Heart right ventricle (tissue), 16 donors: ENCODE data around the gene CEP112. TPM values are rescaled to one million over a fixed set of nuclear protein-coding genes. Genes with fewer than 3 reads are reported as not detected.

Experiments used
- ATAC-seq, 8 donors: fragments of 200-7000 bp; cut with Tn5 transposase; one replicate each; pipeline ENCODE4 v1.9.1; 2020; ENCODE audit warnings: mild to moderate bottlenecking in 8 of 8, moderate library complexity in 8 of 8, moderate number of reproducible peaks in 1 of 8
- DNase-seq, 2 donors: peaks; one replicate each; pipeline ENCODE4 v3.0.0-alpha.2; 2020
- H3K27ac ChIP-seq, 10 donors: fragments of 200-600 bp; sonication (generic) in 2 of 10; one replicate each; pipeline versions ENCODE4 v1.5.0 to v1.8.0; 2020 to 2022; ENCODE audit warnings: mild to moderate bottlenecking in 3 of 10
- H3K27me3 ChIP-seq, 7 donors: fragments of 200-600 bp; one replicate each; pipeline ENCODE4 v1.8.0; 2021 to 2022; ENCODE audit warnings: mild to moderate bottlenecking in 2 of 7
- H3K36me3 ChIP-seq, 9 donors: fragments of 200-600 bp; sonication (generic) in 1 of 9; one replicate each; pipeline versions ENCODE4 v1.5.0 to v1.8.0; 2020 to 2022; ENCODE audit warnings: mild to moderate bottlenecking in 2 of 9
- H3K4me1 ChIP-seq, 9 donors: fragments of 200-600 bp; sonication (generic) in 1 of 9; one replicate each; pipeline versions ENCODE4 v1.5.0 to v1.8.0; 2020 to 2022; ENCODE audit warnings: mild to moderate bottlenecking in 4 of 9
- H3K4me3 ChIP-seq, 10 donors: fragments of 200-600 bp; sonication (generic) in 2 of 10; one replicate each; pipeline versions ENCODE4 v1.5.0 to v1.8.0; 2020 to 2022; ENCODE audit warnings: mild to moderate bottlenecking in 7 of 10, moderate library complexity in 2 of 10
- H3K9me3 ChIP-seq, 11 donors: fragments of 200-600 bp in 10 of 11; sonication (generic) in 2 of 11; one replicate each; pipeline versions ENCODE4 v1.5.0 to v1.8.0; 2013 to 2022; ENCODE audit warnings: mild to moderate bottlenecking in 2 of 11, control low read depth in 1 of 11, moderate library complexity in 1 of 11
- CTCF ChIP-seq, 9 donors: fragments of 200-600 bp; sonication (generic) in 2 of 9; IDR thresholded peaks; one replicate each; pipeline versions ENCODE4 v1.5.0 to v1.8.0; 2021 to 2022; ENCODE audit warnings: antibody characterized with exemption in 9 of 9, mild to moderate bottlenecking in 5 of 9, moderate library complexity in 1 of 9
- WGBS, 2 donors: extraction: QIAGEN DNeasy Blood & Tissue Kit; methylation state at CpG; one replicate each; pipeline ENCODE4 v1.1.7; 2013; ENCODE audit warnings: inconsistent platforms in 1 of 2; 5-methylcytosine and 5-hydroxymethylcytosine counted together
- intact Hi-C, 10 donors: fragments of 100-400 bp; cut with DNase I; formaldehyde crosslinking; loops; one replicate each; pipeline versions ENCODE4 v1.11.1 to v1.14.2; 2022
- polyA plus RNA-seq, 2 donors: library from polyadenylated mRNA; stranded (reverse); fragments of 200-250 nt; gene quantifications; one replicate each; pipeline ENCODE4 v1.2.3, GENCODE V29; 2013
- total RNA-seq, 10 donors: library from RNA; stranded (reverse); fragmentation: NEBNext Ultra II Directional in 3 of 10; extraction: Animal tissue kit (Norgen Biotek cat#: 25700) in 3 of 10; gene quantifications; one replicate each; pipeline versions ENCODE4 v1.2.1 to v1.2.4, GENCODE V29; 2021 to 2023
- donor health status: Arrhythmogenic right ventricular cardiomyopathy.
- donor health status: ischemic (EF 13 %, LVEDD 7.1; RV severe dilation, severe dysfunction).
- donor health status: healthy with polysubstance abuse.
- donor health status: DM: no; HTN: yes; CAD: no.
- donor health status: DM: no; HTN: no; CAD: no.
- donor health status: ischemic (EF 25% LVEDD 6.9; RV normal size, moderate dysfunction).
- donor health status: ischemic (EF 25% LVEDD 5.7; RV mildly dilated, moderate dysfunction).
- donor health status: healthy.
- donor health status: DM: yes; HTN: yes; CAD: no.
- donor health status: Ischemic cardiomyopathy.
- donor health status: ischemic (EF 35%, LVEDD 5.7; RV mildly dilated, moderate dysfunction).
- donor health status: nonischemic (EF 11% LVEDD 7.7; RV severe dilation, severe dysfunction).
- donor health status: DM: yes; HTN: yes; CAD: no.
- donor health status: PGD.
- donor health status: ischemic (EF 29% LVEDD 5.4; RV normal size, mild dysfunction).
- donor health status: nonischemic (EF 23%, LVEDD 6.1; RV moderate dilation, normal function).

Gene CEP112
- total and polyA plus RNA-seq, 12 donors = 6.7 to 30.0 (median 16.3) TPM

GRCh38 chr17:65824901-65825300 is 367.0 kb downstream of the CEP112 start:
- TF ChIP-seq CTCF (IDR thresholded peaks at IDR 0.05) = no peak
- H3K4me3 ChIP-seq = no peak overlapping the region
- peaks cover 0 to 3% (median 0%) of the 10 kb centered on the region in 9 donors for H3K36me3 ChIP-seq
- intact Hi-C loops = no loop called here
- peaks cover 0 to 18% (median 0%) of the 10 kb centered on the region in 11 donors for H3K9me3 ChIP-seq
- H3K27me3 ChIP-seq = no peaks in the 10 kb centered on the region
- no peak for ATAC-seq
- H3K4me1 ChIP-seq = peaks cover 0 to 5% (median 0%) of the 10 kb centered on the region in 9 donors
- no peak for DNase-seq
- 95 to 97% methylated on average over 1 of the region's 1 CpG for WGBS, 2 donors
- H3K27ac ChIP-seq = no peak overlapping the region

- Histone ChIP-seq H3K27me3 (no peaks in the 10 kb centered on the region), H3K36me3 (peaks cover 0 to 3% (median 0%) of the 10 kb centered on the region in 9 donors), H3K9me3 (peaks cover 0 to 13% (median 0%) of the 10 kb centered on the region in 11 donors), H3K4me1 (peaks cover 0 to 5% (median 0%) of the 10 kb centered on the region in 9 donors), H3K4me3 (no peak overlapping the region), H3K27ac (no peak overlapping the region)
- no peak for TF ChIP-seq CTCF (IDR thresholded peaks at IDR 0.05)
- ATAC-seq = no peak
- intact Hi-C loops = no loop called here
- DNase-seq = no peak
Measured at GRCh38 chr17:65823713-65824112, 368.2 kb downstream of the CEP112 start.

- Histone ChIP-seq H3K36me3 (peaks cover 0 to 3% (median 0%) of the 10 kb centered on the region in 9 donors), H3K27ac (no peak overlapping the region), H3K9me3 (peaks cover 0 to 2% (median 0%) of the 10 kb centered on the region in 11 donors), H3K27me3 (no peaks in the 10 kb centered on the region), H3K4me3 (no peak overlapping the region), H3K4me1 (peaks cover 0 to 5% (median 0%) of the 10 kb centered on the region in 9 donors)
- whole genome bisulfite sequencing, 2 donors = 75 to 86% methylated on average over 2 of the region's 2 CpGs
- no peak for TF ChIP-seq CTCF (IDR thresholded peaks at IDR 0.05)
- intact Hi-C loops = no loop called here
- ATAC-seq (no peak), DNase-seq (no peak)
Measured at GRCh38 chr17:65820811-65821210, 371.1 kb downstream of the CEP112 start.

- peaks cover 0 to 2% (median 0%) of the 10 kb centered on the region in 11 donors for H3K9me3 ChIP-seq
- intact Hi-C loops = no loop called here
- H3K27ac ChIP-seq = no peak overlapping the region
- H3K4me1 ChIP-seq = peaks cover 0 to 5% (median 0%) of the 10 kb centered on the region in 9 donors
- H3K4me3 ChIP-seq = no peak overlapping the region
- peaks cover 0 to 3% (median 0%) of the 10 kb centered on the region in 9 donors for H3K36me3 ChIP-seq
- DNase-seq (no peak), ATAC-seq (no peak)
- no peaks in the 10 kb centered on the region for H3K27me3 ChIP-seq
- no peak for TF ChIP-seq CTCF (IDR thresholded peaks at IDR 0.05)
- 96 to 98% methylated on average over 1 of the region's 1 CpG for WGBS, 2 donors
Measured at GRCh38 chr17:65820306-65820705, 371.6 kb downstream of the CEP112 start.
